Gastrocnemius medialis (tissue), 4 donors: Measurements from ENCODE around the gene PIK3R2.

Source experiments
- POLR2A ChIP-seq, 2 donors: fragments of 450-650 bp; IDR thresholded peaks; one replicate each; pipeline ENCODE4 v1.6.1; 2017; ENCODE audit warnings: antibody characterized with exemption in 2 of 2, mild to moderate bottlenecking in 2 of 2, moderate library complexity in 2 of 2
- TF ChIP-seq, protein P1 (sequence below), 5 experiments: fragments of 450-650 bp in 3 of 5; fragments of 200-600 bp in 2 of 5; sonication (generic) in 2 of 5; IDR thresholded peaks in 4 of 5; conservative IDR thresholded peaks in 1 of 5; 1 replicate in 4 of 5; 2 replicates in 1 of 5; pipeline ENCODE4 v1.5.1; 2016 to 2019; ENCODE audit warnings: antibody characterized with exemption in 5 of 5, mild to moderate bottlenecking in 3 of 5, moderate library complexity in 3 of 5

DNA sequence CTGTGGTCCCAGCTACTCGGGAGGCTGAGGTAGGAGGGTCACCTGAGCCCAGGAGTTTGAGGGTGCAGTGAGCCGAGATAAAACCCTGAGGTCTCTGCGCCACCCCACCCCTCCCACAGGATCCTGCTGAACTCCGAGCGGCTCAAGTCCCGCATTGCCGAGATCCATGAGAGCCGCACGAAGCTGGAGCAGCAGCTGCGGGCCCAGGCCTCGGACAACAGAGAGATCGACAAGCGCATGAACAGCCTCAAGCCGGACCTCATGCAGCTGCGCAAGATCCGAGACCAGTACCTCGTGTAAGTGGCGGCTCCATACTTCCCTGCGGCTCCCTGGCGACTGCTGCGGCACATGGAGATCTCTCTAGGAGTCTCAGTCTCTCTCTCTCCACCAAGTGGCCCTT is 14.0 kb downstream of the PIK3R2 start:
- TF ChIP-seq, protein P1, sequence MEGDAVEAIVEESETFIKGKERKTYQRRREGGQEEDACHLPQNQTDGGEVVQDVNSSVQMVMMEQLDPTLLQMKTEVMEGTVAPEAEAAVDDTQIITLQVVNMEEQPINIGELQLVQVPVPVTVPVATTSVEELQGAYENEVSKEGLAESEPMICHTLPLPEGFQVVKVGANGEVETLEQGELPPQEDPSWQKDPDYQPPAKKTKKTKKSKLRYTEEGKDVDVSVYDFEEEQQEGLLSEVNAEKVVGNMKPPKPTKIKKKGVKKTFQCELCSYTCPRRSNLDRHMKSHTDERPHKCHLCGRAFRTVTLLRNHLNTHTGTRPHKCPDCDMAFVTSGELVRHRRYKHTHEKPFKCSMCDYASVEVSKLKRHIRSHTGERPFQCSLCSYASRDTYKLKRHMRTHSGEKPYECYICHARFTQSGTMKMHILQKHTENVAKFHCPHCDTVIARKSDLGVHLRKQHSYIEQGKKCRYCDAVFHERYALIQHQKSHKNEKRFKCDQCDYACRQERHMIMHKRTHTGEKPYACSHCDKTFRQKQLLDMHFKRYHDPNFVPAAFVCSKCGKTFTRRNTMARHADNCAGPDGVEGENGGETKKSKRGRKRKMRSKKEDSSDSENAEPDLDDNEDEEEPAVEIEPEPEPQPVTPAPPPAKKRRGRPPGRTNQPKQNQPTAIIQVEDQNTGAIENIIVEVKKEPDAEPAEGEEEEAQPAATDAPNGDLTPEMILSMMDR (IDR thresholded peaks at IDR 0.05 in 4 of 5, conservative IDR thresholded peaks at IDR 0.05 in 1 of 5) = no peak
- TF ChIP-seq POLR2A (IDR thresholded peaks at IDR 0.05) = no peak
